Fibroblast of lung (primary cell): ENCODE measurements around the gene CPA1. TPM values are rescaled to one million over a fixed set of nuclear protein-coding genes. Genes with fewer than 3 reads are reported as not detected.

Experiments
- DNase-seq, 2 donors: peaks; one replicate each; pipeline versions ENCODE4 v3.0.0 to v3.0.0-alpha.2; 2010; ENCODE audit warnings: low read depth in 2 of 2
- H2AFZ ChIP-seq: 2 replicates; pipeline ENCODE4 v1.5.1; 2012; ENCODE audit warnings: low read length, control low read depth, inconsistent platforms
- H3K27ac ChIP-seq: 2 replicates; pipeline ENCODE4 v1.5.1; 2011; ENCODE audit warnings: low read length, control low read depth; ENCODE audit not compliant: insufficient read depth
- H3K27me3 ChIP-seq: 2 replicates; pipeline ENCODE4 v1.5.1; 2011; ENCODE audit warnings: mild to moderate bottlenecking, low read length; ENCODE audit not compliant: control insufficient read depth, insufficient read depth
- H3K36me3 ChIP-seq: 2 replicates; pipeline ENCODE4 v1.5.1; 2011; ENCODE audit warnings: low read length; ENCODE audit not compliant: control insufficient read depth, insufficient read depth
- H3K4me1 ChIP-seq: 2 replicates; pipeline ENCODE4 v1.5.1; 2011; ENCODE audit warnings: low read length; ENCODE audit not compliant: control insufficient read depth, insufficient read depth; ENCODE audit errors: extremely low read depth
- H3K4me2 ChIP-seq: 2 replicates; pipeline ENCODE4 v1.5.1; 2011; ENCODE audit warnings: low read length, control low read depth; ENCODE audit not compliant: insufficient read depth; ENCODE audit errors: extremely low read depth
- H3K4me3 ChIP-seq, 4 experiments: fragments of 200-600 bp in 1 of 4; sonication (generic) in 1 of 4; replicated peaks in 1 of 4; 2 replicates each; pipeline ENCODE4 v1.5.1; 2011 to 2016; ENCODE audit warnings: low read length in 4 of 4, low read depth in 3 of 4, mild to moderate bottlenecking in 3 of 4, control low read depth in 2 of 4, inconsistent platforms in 1 of 4, mixed read lengths in 1 of 4; ENCODE audit not compliant: insufficient read depth in 1 of 4; ENCODE audit errors: control extremely low read depth in 1 of 4
- H3K79me2 ChIP-seq: 2 replicates; pipeline ENCODE4 v1.5.1; 2012; ENCODE audit warnings: mild to moderate bottlenecking, low read length, inconsistent platforms; ENCODE audit not compliant: control insufficient read depth, insufficient read depth
- H3K9ac ChIP-seq: 2 replicates; pipeline ENCODE4 v1.5.1; 2011; ENCODE audit warnings: mild to moderate bottlenecking, low read length, control low read depth; ENCODE audit not compliant: insufficient read depth
- H3K9me3 ChIP-seq: 2 replicates; pipeline ENCODE4 v1.5.1; 2012; ENCODE audit warnings: low read depth, low read length; ENCODE audit not compliant: control insufficient read depth, insufficient read depth
- H4K20me1 ChIP-seq: 2 replicates; pipeline ENCODE4 v1.5.1; 2011; ENCODE audit warnings: low read length; ENCODE audit not compliant: control insufficient read depth, insufficient read depth; ENCODE audit errors: extremely low read depth
- EZH2 ChIP-seq: IDR thresholded peaks from 2 replicates; pipeline ENCODE4 v1.5.1; 2012; ENCODE audit warnings: low read length, control low read depth, mild to moderate bottlenecking; ENCODE audit errors: missing control alignments
- polyA minus RNA-seq: library from RNA; depleted of rRNA, polyadenylated mRNA; stranded (reverse); fragments of >200 nt; gene quantifications from 2 replicates; pipeline ENCODE4 v1.2.3, GENCODE V29; 2011; ENCODE audit warnings: low replicate concordance
- polyA plus RNA-seq, 2 donors: library from polyadenylated mRNA; depleted of rRNA in 1 of 2; stranded (reverse) in 1 of 2; unstranded in 1 of 2; fragments of >200 nt; gene quantifications; 2 replicates each; pipeline ENCODE4 v1.2.1, GENCODE V29; 2011 to 2012; ENCODE audit warnings: missing spikeins in 1 of 2
- total RNA-seq: library from RNA; depleted of rRNA; stranded (reverse); fragments of >200 nt; gene quantifications from 2 replicates; pipeline ENCODE4 v1.2.1, GENCODE V29; 2014
- TF ChIP-seq, protein P1 (sequence below), 2 donors: IDR thresholded peaks in 1 of 2; conservative IDR thresholded peaks in 1 of 2; 1 replicate in 1 of 2; 2 replicates in 1 of 2; pipeline ENCODE4 v1.5.1; 2011 to 2012; ENCODE audit warnings: low read length in 2 of 2, control low read depth in 1 of 2, inconsistent platforms in 1 of 2, low read depth in 1 of 2, mild to moderate bottlenecking in 1 of 2

CPA1 gene
- total RNA-seq, result under 0.01 TPM in 1 of 2 replicates, not detected in the other
- 0.12 TPM in 1 of 2 replicates, not detected in the other for polyA plus RNA-seq
- 0.18 and 0.19 TPM in 2 replicates for polyA plus RNA-seq (2012)
- polyA minus RNA-seq, result not detected in 2 replicates

DNA sequence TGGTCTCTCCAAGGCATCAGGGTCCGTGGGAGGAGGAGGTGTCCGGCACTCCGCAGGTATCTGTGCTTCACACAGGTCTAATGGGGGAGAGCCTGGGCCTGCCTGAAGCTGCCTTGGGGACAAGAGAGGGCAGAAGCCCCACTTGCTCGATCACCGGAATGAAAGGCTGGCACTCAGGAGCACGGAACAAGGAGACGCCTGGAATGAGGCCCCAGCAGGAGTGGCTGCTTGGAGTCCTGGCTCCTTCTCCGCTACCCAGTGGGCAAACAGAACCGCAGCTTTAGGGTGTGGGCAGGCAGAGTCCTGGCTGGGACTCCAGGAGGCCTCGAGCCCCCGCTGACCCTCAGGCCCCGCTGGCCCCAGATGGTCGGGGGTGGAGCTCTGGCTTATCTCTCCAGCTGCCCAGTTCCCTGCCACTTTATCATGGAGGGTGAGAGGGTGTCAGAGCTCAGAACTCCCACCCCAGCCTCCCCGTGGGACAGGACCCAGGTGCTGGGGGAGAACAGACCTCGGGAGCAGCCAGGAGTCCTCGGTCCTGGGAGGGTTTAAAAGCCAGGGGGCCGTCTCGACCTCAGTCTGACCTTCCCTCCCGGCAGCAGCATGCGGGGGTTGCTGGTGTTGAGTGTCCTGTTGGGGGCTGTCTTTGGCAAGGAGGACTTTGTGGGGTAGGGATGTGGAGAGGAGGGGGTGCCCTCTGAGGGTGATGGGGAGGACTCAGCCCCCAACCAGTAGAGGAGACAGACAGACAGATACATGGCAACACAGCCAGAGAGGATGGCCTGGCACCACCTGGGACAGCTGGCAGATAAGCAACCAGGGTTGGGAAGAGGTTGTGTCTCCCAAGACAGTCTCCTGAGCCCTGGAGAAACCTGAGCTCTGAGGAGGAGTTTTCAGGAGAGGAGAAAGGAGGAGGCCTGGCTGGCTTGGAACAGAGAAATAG is at the start of gene CPA1:
Gene CPA1, plus strand, starts transcription at position 574 of the 940 bp plus-strand sequence. Its CDS starts 27 bp downstream, at position 601.
- Histone ChIP-seq H3K27ac (no peak within 1 kb of the TSS), H3K9me3 (no peaks in the 10 kb centered on the region), H3K4me3 (no peak within 1 kb of the TSS), H3K36me3 (no peaks in the 10 kb centered on the region), H3K79me2 (no peaks in the 10 kb centered on the region), H3K9ac (no peak within 1 kb of the TSS), H3K4me2 (no peak within 1 kb of the TSS), H4K20me1 (no peaks in the 10 kb centered on the region), H3K27me3 (no peaks in the 10 kb centered on the region), H2AFZ (no peak within 1 kb of the TSS), H3K4me1 (no peaks in the 10 kb centered on the region)
- DNase-seq, result peak in 1 of 2 donors; percentile 17
- TF ChIP-seq EZH2, result no peak
- TF ChIP-seq, protein P1, sequence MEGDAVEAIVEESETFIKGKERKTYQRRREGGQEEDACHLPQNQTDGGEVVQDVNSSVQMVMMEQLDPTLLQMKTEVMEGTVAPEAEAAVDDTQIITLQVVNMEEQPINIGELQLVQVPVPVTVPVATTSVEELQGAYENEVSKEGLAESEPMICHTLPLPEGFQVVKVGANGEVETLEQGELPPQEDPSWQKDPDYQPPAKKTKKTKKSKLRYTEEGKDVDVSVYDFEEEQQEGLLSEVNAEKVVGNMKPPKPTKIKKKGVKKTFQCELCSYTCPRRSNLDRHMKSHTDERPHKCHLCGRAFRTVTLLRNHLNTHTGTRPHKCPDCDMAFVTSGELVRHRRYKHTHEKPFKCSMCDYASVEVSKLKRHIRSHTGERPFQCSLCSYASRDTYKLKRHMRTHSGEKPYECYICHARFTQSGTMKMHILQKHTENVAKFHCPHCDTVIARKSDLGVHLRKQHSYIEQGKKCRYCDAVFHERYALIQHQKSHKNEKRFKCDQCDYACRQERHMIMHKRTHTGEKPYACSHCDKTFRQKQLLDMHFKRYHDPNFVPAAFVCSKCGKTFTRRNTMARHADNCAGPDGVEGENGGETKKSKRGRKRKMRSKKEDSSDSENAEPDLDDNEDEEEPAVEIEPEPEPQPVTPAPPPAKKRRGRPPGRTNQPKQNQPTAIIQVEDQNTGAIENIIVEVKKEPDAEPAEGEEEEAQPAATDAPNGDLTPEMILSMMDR (conservative IDR thresholded peaks at IDR 0.05 in 1 of 2, IDR thresholded peaks at IDR 0.05 in 1 of 2; ENCODE audit: low read depth in 1 of 2, low read length in 2 of 2), result no peak

DNA sequence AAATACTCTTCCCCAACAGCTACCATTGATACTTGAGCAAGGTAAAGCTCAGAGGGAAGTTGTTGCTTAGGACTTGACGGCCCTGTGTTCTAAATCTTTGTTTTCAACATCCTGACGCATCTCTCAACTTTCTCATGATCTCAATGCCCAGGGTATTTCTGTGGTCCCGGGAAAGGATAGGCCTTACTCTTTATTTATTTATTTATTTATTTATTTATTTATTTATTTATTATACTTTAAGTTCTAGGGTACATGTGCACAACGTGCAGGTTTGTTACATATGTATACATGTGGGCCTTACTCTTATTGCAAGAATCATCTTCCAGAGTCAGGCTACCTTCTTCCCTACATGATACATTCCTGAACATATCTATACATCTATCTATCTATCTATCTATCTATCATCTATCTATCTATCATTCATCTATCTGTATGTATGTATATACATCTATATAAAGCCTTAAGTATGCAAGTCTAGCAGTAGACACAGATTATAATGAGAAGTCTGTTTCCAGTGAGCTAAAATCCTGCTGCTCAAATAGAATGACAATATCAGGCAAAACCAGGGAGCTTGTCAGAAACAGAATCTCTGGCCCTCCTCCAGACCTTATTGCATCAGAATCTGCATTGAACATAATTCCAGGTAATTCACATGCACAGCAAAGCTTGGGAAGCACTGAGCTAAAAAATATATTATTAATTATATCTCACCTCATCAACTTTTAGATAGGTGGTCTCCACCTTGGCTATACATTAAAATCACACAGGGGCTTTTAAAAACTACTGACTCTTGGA is 47.8 kb upstream of the CPA1 start:
- no peak overlapping the region for H3K4me2 ChIP-seq
- no peak overlapping the region for H3K27ac ChIP-seq
- H3K4me1 ChIP-seq, result no peaks in the 10 kb centered on the region
- no peak for DNase-seq
- no peak overlapping the region for H3K4me3 ChIP-seq
- H3K79me2 ChIP-seq, result no peaks in the 10 kb centered on the region
- TF ChIP-seq EZH2, result no peak
- TF ChIP-seq, protein P1 (conservative IDR thresholded peaks at IDR 0.05 in 1 of 2, IDR thresholded peaks at IDR 0.05 in 1 of 2; ENCODE audit: low read depth in 1 of 2, low read length in 2 of 2), result no peak
- no peak overlapping the region for H2AFZ ChIP-seq
- no peaks in the 10 kb centered on the region for H3K36me3 ChIP-seq
- no peaks in the 10 kb centered on the region for H3K9me3 ChIP-seq
- H3K27me3 ChIP-seq, result no peaks in the 10 kb centered on the region
- no peak overlapping the region for H3K9ac ChIP-seq
- H4K20me1 ChIP-seq, result no peaks in the 10 kb centered on the region

DNA sequence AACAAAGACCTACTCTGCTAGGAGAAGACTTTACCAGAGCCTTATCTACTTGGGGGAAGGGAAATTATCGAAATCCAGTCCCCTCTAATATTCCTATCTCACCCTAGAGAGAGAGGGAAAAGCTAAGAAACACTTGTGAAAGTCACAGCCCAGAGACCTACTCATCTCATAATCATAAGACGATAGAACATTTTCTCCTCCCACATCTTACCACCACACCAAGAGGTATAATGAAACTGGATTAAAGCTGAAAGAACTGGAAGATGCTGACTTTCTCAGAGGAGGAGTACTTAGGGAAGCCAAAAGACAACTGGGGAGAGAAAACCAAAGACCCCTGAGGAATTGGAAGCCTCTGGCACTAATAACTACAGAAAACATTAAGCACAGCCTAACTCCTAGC is 46.5 kb upstream of the CPA1 start:
- no peak for DNase-seq
- H2AFZ ChIP-seq, result no peak overlapping the region
- H3K9me3 ChIP-seq, result no peaks in the 10 kb centered on the region
- H3K79me2 ChIP-seq, result no peaks in the 10 kb centered on the region
- H4K20me1 ChIP-seq, result no peaks in the 10 kb centered on the region
- H3K27ac ChIP-seq, result no peak overlapping the region
- TF ChIP-seq, protein P1 (conservative IDR thresholded peaks at IDR 0.05 in 1 of 2, IDR thresholded peaks at IDR 0.05 in 1 of 2; ENCODE audit: low read depth in 1 of 2, low read length in 2 of 2), result no peak
- TF ChIP-seq EZH2, result no peak
- no peak overlapping the region for H3K9ac ChIP-seq
- H3K4me1 ChIP-seq, result no peaks in the 10 kb centered on the region
- H3K36me3 ChIP-seq, result no peaks in the 10 kb centered on the region
- no peaks in the 10 kb centered on the region for H3K27me3 ChIP-seq
- H3K4me3 ChIP-seq, result no peak overlapping the region
- no peak overlapping the region for H3K4me2 ChIP-seq
